ENCODE measurements around the gene LRRC75B.
A peak's percentile ranks its signal among the peaks of the same experiment; 100 is the strongest.

LRRC75B gene

GRCh38 chr22:24580276-24580675 is 12.6 kb downstream of the LRRC75B start:
- H3K27ac ChIP-seq = no peak overlapping the region
- DNase-seq (ENCODE audit: low spot score) = no peak
- TF ChIP-seq CTCF (IDR thresholded peaks at IDR 0.05) = no peak
- H3K4me3 ChIP-seq = no peak overlapping the region

- Histone ChIP-seq H3K27ac (no peak overlapping the region), H3K4me3 (no peak overlapping the region)
- DNase-seq (ENCODE audit: low spot score) = no peak
- no peak for TF ChIP-seq CTCF (IDR thresholded peaks at IDR 0.05)
Measured at GRCh38 chr22:24579258-24579601, 13.6 kb downstream of the LRRC75B start.

GRCh38 chr22:24578355-24579257 is 14.3 kb downstream of the LRRC75B start:
- Histone ChIP-seq H3K4me3 (no peak overlapping the region), H3K27ac (peak overlapping the region in 1 of 2 donors; percentile 17)
- TF ChIP-seq CTCF (IDR thresholded peaks at IDR 0.05) = no peak
- DNase-seq (ENCODE audit: low spot score) = no peak

GRCh38 chr22:24576778-24577177 is 16.1 kb downstream of the LRRC75B start:
- no peak for DNase-seq (ENCODE audit: low spot score)
- H3K4me3 ChIP-seq = no peak overlapping the region
- no peak for TF ChIP-seq CTCF (IDR thresholded peaks at IDR 0.05)
- H3K27ac ChIP-seq = no peak overlapping the region

GRCh38 chr22:24571266-24571665 is 21.6 kb downstream of the LRRC75B start:
- H3K4me3 ChIP-seq = no peak overlapping the region
- no peak overlapping the region for H3K27ac ChIP-seq
- TF ChIP-seq CTCF (IDR thresholded peaks at IDR 0.05) = no peak
- no peak for DNase-seq (ENCODE audit: low spot score)

GRCh38 chr22:24567668-24568067 is 25.2 kb downstream of the LRRC75B start:
- Histone ChIP-seq H3K4me3 (no peak overlapping the region), H3K27ac (no peak overlapping the region)
- no peak for DNase-seq (ENCODE audit: low spot score)
- no peak for TF ChIP-seq CTCF (IDR thresholded peaks at IDR 0.05)

- no peak for DNase-seq (ENCODE audit: low spot score)
- H3K27ac ChIP-seq = no peak overlapping the region
- no peak overlapping the region for H3K4me3 ChIP-seq
- no peak for TF ChIP-seq CTCF (IDR thresholded peaks at IDR 0.05)
Measured at GRCh38 chr22:24566899-24567511, 25.9 kb downstream of the LRRC75B start.

Data from coronary artery (tissue), 2 donors.